Heart left ventricle (tissue), 16 donors: ENCODE results near the gene ZBTB3. TPM values are rescaled to one million over a fixed set of nuclear protein-coding genes. Genes with fewer than 3 reads are reported as not detected.

Source experiments
- ATAC-seq, 4 donors: fragments of 200-7000 bp; cut with Tn5 transposase; one replicate each; pipeline ENCODE4 v1.9.1; 2020 to 2022; ENCODE audit warnings: moderate library complexity in 4 of 4, mild to moderate bottlenecking in 3 of 4, moderate number of reproducible peaks in 1 of 4
- DNase-seq, 5 donors: peaks; one replicate each; pipeline ENCODE4 v3.0.0-alpha.2; 2020
- H3K27ac ChIP-seq, 12 donors: fragments of 200-600 bp; sonication (generic) in 4 of 12; one replicate each; pipeline versions ENCODE4 v1.5.0 to v1.8.0; 2016 to 2022; ENCODE audit warnings: mild to moderate bottlenecking in 2 of 12
- H3K27me3 ChIP-seq, 9 donors: fragments of 200-600 bp; sonication (generic) in 2 of 9; one replicate each; pipeline versions ENCODE4 v1.5.1 to v1.8.0; 2016 to 2022; ENCODE audit warnings: mild to moderate bottlenecking in 3 of 9
- H3K36me3 ChIP-seq, 9 donors: fragments of 200-600 bp; sonication (generic) in 2 of 9; one replicate each; pipeline versions ENCODE4 v1.5.0 to v1.8.0; 2018 to 2022; ENCODE audit warnings: mild to moderate bottlenecking in 2 of 9
- H3K4me1 ChIP-seq, 12 donors: fragments of 200-600 bp; sonication (generic) in 4 of 12; one replicate each; pipeline versions ENCODE4 v1.5.0 to v1.8.0; 2016 to 2022; ENCODE audit warnings: mild to moderate bottlenecking in 3 of 12
- H3K4me3 ChIP-seq, 12 donors: fragments of 200-600 bp; sonication (generic) in 4 of 12; one replicate each; pipeline versions ENCODE4 v1.5.0 to v1.8.0; 2017 to 2022; ENCODE audit warnings: mild to moderate bottlenecking in 9 of 12, moderate library complexity in 4 of 12
- H3K9me3 ChIP-seq, 12 donors: fragments of 200-600 bp; sonication (generic) in 4 of 12; one replicate each; pipeline versions ENCODE4 v1.5.0 to v1.8.0; 2016 to 2022; ENCODE audit warnings: mild to moderate bottlenecking in 1 of 12
- POLR2A ChIP-seq, 2 donors: fragments of 450-650 bp; IDR thresholded peaks; one replicate each; pipeline ENCODE4 v1.6.1; 2017; ENCODE audit warnings: antibody characterized with exemption in 2 of 2, mild to moderate bottlenecking in 2 of 2, moderate library complexity in 2 of 2
- WGBS, 4 donors: extraction: QIAGEN DNeasy Blood & Tissue Kit in 2 of 4; methylation state at CpG; one replicate each; pipeline versions ENCODE4 v1.1.5 to v1.1.7; 2013 to 2018; 5-methylcytosine and 5-hydroxymethylcytosine counted together
- intact Hi-C, 10 donors: fragments of 100-400 bp; cut with DNase I; formaldehyde crosslinking; loops; one replicate each; pipeline versions ENCODE4 v1.11.1 to v1.14.2; 2022
- polyA plus RNA-seq, 2 donors: library from polyadenylated mRNA; stranded (reverse); fragments of 200-250 nt; gene quantifications; one replicate each; pipeline ENCODE4 v1.2.3, GENCODE V29; 2013
- total RNA-seq, 9 donors: library from RNA; depleted of rRNA in 2 of 9; stranded (reverse); fragments of >200 nt in 2 of 9; fragmentation: NEBNext Ultra II Directional in 3 of 9; extraction: Animal tissue kit (Norgen Biotek cat#: 25700) in 3 of 9; gene quantifications; one replicate each; pipeline versions ENCODE4 v1.1.0 to v1.2.4, GENCODE V29; 2016 to 2023
- TF ChIP-seq, protein P1 (sequence below), 12 donors: fragments of 200-600 bp; sonication (generic) in 4 of 12; IDR thresholded peaks; one replicate each; pipeline versions ENCODE4 v1.5.0 to v1.8.0; 2018 to 2022; ENCODE audit warnings: antibody characterized with exemption in 12 of 12, mild to moderate bottlenecking in 5 of 12
- donor health status: ischemic (EF 13 %, LVEDD 7.1; RV severe dilation, severe dysfunction).
- donor health status: healthy with polysubstance abuse.
- donor health status: DM: no; HTN: yes; CAD: no.
- donor health status: DM: no; HTN: no; CAD: no.
- donor health status: ischemic (EF 25% LVEDD 6.9; RV normal size, moderate dysfunction).
- donor health status: ischemic (EF 25% LVEDD 5.7; RV mildly dilated, moderate dysfunction).
- donor health status: healthy.
- donor health status: DM: yes; HTN: yes; CAD: no.
- donor health status: ischemic (EF 35%, LVEDD 5.7; RV mildly dilated, moderate dysfunction).
- donor health status: nonischemic (EF 11% LVEDD 7.7; RV severe dilation, severe dysfunction).
- donor health status: DM: yes; HTN: yes; CAD: no.
- donor health status: PGD.
- donor health status: ischemic (EF 29% LVEDD 5.4; RV normal size, mild dysfunction).
- donor health status: nonischemic (EF 23%, LVEDD 6.1; RV moderate dilation, normal function).

Gene ZBTB3
- total and polyA plus RNA-seq, 11 donors, result 3.5 to 16.6 (median 9.6) TPM

DNA sequence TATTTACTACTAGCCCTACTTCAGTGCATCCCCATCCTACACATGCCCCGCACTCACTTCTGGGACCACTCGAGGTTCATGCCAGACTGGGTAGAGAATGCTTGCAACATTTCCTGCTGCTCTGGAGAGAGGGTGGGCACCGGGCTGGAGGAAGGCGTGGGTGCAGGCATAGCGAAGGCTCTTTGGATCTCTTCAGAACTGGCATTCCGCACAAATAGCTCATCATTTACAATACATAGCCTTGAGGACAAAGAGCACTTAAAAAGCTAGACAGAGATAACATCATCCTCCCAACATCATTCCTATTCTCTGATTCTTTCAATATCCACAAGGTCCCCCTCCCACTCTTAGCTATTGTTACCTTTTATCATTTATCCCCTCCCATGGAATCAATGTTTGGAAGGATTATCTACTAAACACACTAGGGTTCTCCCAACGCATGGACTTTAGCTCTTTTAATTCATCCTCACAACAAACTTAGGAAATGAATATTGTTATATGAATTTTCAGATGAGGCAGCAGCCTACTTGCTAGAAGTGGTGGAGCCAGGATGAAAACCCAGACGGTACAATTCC, 40.3 kb upstream of the ZBTB3 start:
- no peak overlapping the region for H3K27ac ChIP-seq
- ATAC-seq, result no peak
- peaks cover 0 to 34% (median 28%) of the 10 kb centered on the region in 12 donors for H3K4me1 ChIP-seq
- WGBS, 4 donors, result 88 to 93% (median 91%) methylated on average over 8 of the region's 8 CpGs
- TF ChIP-seq, protein P1, sequence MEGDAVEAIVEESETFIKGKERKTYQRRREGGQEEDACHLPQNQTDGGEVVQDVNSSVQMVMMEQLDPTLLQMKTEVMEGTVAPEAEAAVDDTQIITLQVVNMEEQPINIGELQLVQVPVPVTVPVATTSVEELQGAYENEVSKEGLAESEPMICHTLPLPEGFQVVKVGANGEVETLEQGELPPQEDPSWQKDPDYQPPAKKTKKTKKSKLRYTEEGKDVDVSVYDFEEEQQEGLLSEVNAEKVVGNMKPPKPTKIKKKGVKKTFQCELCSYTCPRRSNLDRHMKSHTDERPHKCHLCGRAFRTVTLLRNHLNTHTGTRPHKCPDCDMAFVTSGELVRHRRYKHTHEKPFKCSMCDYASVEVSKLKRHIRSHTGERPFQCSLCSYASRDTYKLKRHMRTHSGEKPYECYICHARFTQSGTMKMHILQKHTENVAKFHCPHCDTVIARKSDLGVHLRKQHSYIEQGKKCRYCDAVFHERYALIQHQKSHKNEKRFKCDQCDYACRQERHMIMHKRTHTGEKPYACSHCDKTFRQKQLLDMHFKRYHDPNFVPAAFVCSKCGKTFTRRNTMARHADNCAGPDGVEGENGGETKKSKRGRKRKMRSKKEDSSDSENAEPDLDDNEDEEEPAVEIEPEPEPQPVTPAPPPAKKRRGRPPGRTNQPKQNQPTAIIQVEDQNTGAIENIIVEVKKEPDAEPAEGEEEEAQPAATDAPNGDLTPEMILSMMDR (IDR thresholded peaks at IDR 0.05), result no peak
- no peak for TF ChIP-seq POLR2A (IDR thresholded peaks at IDR 0.05)
- no peak overlapping the region for H3K4me3 ChIP-seq
- peaks cover 2 to 89% (median 84%) of the 10 kb centered on the region in 9 donors for H3K36me3 ChIP-seq
- DNase-seq, result no peak
- no peaks in the 10 kb centered on the region for H3K27me3 ChIP-seq
- no peaks in the 10 kb centered on the region for H3K9me3 ChIP-seq
- intact Hi-C loops, result loop anchor here in 6 of 10 donors (5.0 kb wide), 3 partner anchors 38 to 48 kb away; partner anchors contain the start of genes STX5 (in 4 of the 6), TEX54 (in 4 of the 6) and WDR74 (in 1 of the 6)

DNA sequence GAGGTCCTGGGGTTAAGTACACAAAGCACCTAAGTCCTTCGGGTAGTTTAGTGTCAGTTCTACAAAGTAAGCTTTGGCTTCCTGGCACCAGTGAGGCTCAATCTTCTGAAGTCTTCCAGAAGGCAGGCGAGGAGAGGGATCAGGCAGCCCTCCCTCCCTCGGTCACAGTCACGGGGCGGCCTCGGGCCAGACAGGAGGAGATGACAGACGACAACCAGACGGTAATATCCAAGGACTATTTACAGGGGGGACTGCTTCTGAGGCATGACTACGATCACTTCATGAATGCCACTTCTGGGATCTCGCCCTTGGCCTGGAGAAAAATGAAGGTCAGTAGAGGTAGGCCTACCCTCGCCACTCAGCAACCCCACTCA, 38.2 kb upstream of the ZBTB3 start:
- Histone ChIP-seq H3K27ac (peak overlapping the region; percentile 47 to 98 (median 92)), H3K36me3 (peaks cover 1 to 76% (median 70%) of the 10 kb centered on the region in 9 donors), H3K4me3 (peak overlapping the region in 9 of 12 donors; percentile 64 to 99 (median 96)), H3K4me1 (peaks cover 0 to 51% (median 40%) of the 10 kb centered on the region in 12 donors), H3K27me3 (no peaks in the 10 kb centered on the region), H3K9me3 (no peaks in the 10 kb centered on the region)
- intact Hi-C loops, result loop anchor here in 7 of 10 donors (2.0 to 5.0 kb wide), 4 partner anchors 40 to 50 kb away; partner anchors contain the start of genes STX5 (in 5 of the 7), TEX54 (in 5 of the 7) and WDR74 (in 1 of the 7)
- ATAC-seq (peak; percentile 45 to 71 (median 50)), DNase-seq (peak; percentile 48 to 76 (median 68))
- TF ChIP-seq, protein P1 (IDR thresholded peaks at IDR 0.05), result no peak
- TF ChIP-seq POLR2A (IDR thresholded peaks at IDR 0.05), result no peak
- 12 to 21% (median 16%) methylated on average over 11 of the region's 11 CpGs for WGBS, 4 donors

DNA sequence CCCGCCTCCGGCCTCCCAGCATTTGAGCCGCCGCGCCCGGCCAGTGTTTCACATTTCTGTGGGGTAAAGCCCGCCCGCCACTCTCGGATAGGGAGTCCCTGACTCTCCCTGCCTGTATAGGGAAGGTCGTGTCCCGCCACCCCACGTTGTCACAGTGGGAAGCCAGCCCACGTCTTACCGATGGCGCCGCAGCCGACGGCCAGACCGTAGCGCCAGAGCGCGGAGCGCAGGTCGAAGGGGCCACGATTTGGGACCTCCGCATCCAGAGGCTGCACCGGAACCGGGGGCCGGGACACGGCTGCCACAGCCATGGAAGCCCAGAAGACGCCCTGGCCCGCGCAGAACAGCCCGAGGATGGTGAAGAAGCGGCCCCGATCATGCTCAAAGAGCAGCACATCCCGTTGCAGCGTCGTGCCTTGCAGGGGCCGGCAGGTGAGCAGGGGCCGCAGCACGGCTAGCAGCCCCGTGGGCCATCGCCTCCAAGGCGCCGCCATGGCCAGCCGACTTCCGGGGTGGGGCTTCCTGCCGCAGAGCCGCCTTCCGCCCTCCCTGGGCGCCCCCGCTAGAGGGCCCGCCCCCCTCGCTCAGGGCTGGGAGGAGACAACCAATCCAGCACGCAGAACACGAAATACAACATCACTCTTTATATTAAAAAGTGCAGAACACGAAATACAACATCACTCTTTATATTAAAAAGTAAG, 37.7 kb upstream of the ZBTB3 start, which contains the start of gene TMEM223:
Gene TMEM223, minus strand, starts transcription at position 506 of the 701 bp plus-strand sequence. Its CDS starts 12 bp downstream, at position 494.
- Histone ChIP-seq H3K27me3 (no peaks in the 10 kb centered on the region), H3K9me3 (no peaks in the 10 kb centered on the region), H3K4me3 (peak within 1 kb of the TSS; percentile 50 to 99 (median 93)), H3K27ac (peak within 1 kb of the TSS; percentile 60 to 98 (median 92)), H3K36me3 (peaks cover 0 to 71% (median 65%) of the 10 kb centered on the region in 9 donors), H3K4me1 (peaks cover 0 to 51% (median 40%) of the 10 kb centered on the region in 12 donors)
- peak in 1 of 2 donors; percentile 84 for TF ChIP-seq POLR2A (IDR thresholded peaks at IDR 0.05)
- TF ChIP-seq, protein P1 (IDR thresholded peaks at IDR 0.05), result peak in 8 of 12 donors; percentile 7 to 40 (median 22)
- intact Hi-C loops, result loop anchor here in 7 of 10 donors (2.0 to 5.0 kb wide), 4 partner anchors 41 to 51 kb away; partner anchors contain the start of genes STX5 (in 5 of the 7), TEX54 (in 5 of the 7) and WDR74 (in 1 of the 7)
- WGBS, 4 donors, result 0% methylated on average over 23 to 58 of the region's 58 CpGs
- ATAC-seq (peak; percentile 83 to 89 (median 86)), DNase-seq (peak; percentile 92 to 95 (median 93))
